Heart left ventricle (tissue), 13 donors: ENCODE data around the gene PTPRN2.

Experiments
- POLR2A ChIP-seq, 2 donors: fragments of 450-650 bp; IDR thresholded peaks; one replicate each; pipeline ENCODE4 v1.6.1; 2017; ENCODE audit warnings: antibody characterized with exemption in 2 of 2, mild to moderate bottlenecking in 2 of 2, moderate library complexity in 2 of 2
- TF ChIP-seq, protein P1 (sequence below), 12 donors: fragments of 200-600 bp; sonication (generic) in 4 of 12; IDR thresholded peaks; one replicate each; pipeline versions ENCODE4 v1.5.0 to v1.8.0; 2018 to 2022; ENCODE audit warnings: antibody characterized with exemption in 12 of 12, mild to moderate bottlenecking in 5 of 12
- donor health status: ischemic (EF 13 %, LVEDD 7.1; RV severe dilation, severe dysfunction).
- donor health status: DM: no; HTN: yes; CAD: no.
- donor health status: DM: no; HTN: no; CAD: no.
- donor health status: ischemic (EF 25% LVEDD 6.9; RV normal size, moderate dysfunction).
- donor health status: ischemic (EF 25% LVEDD 5.7; RV mildly dilated, moderate dysfunction).
- donor health status: ischemic (EF 35%, LVEDD 5.7; RV mildly dilated, moderate dysfunction).
- donor health status: nonischemic (EF 11% LVEDD 7.7; RV severe dilation, severe dysfunction).
- donor health status: DM: yes; HTN: yes; CAD: no.
- donor health status: PGD.
- donor health status: ischemic (EF 29% LVEDD 5.4; RV normal size, mild dysfunction).
- donor health status: nonischemic (EF 23%, LVEDD 6.1; RV moderate dilation, normal function).

DNA sequence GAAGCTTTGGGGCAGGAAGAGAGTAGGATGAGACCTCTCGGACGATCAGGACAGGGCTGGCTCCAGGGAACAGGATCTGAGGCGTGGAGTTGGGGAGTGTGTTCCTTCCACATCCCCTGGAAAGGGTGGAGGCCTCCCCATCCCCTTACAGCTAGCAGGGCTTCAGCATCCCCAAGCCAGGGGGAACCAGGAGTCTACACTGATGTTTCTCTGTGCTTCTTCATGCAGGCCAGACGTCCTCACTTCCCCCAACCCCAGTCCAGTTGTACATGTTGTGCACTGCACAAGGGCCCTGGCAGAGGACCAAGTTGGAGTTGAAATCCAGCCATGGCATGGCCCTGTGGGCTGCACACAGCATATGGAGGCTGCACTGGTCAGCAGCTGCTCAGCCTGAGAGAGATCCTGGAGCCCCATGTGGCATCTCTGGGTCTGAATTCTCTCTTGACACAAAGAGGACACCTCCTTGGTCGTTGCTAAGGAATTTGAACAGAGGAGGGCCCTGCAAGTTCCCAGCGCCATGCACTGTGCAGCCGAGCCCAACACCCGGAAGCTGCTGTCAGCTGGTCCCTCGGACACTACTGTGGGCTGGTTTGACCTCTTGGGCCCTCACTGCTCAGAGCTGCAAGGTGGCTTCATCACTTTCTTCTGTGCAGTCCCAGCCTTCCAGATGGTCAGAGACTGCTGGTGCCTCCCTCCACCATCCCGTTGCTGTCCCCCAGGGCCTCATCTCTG lies 1069.7 kb downstream of the PTPRN2 start:
- TF ChIP-seq, protein P1, sequence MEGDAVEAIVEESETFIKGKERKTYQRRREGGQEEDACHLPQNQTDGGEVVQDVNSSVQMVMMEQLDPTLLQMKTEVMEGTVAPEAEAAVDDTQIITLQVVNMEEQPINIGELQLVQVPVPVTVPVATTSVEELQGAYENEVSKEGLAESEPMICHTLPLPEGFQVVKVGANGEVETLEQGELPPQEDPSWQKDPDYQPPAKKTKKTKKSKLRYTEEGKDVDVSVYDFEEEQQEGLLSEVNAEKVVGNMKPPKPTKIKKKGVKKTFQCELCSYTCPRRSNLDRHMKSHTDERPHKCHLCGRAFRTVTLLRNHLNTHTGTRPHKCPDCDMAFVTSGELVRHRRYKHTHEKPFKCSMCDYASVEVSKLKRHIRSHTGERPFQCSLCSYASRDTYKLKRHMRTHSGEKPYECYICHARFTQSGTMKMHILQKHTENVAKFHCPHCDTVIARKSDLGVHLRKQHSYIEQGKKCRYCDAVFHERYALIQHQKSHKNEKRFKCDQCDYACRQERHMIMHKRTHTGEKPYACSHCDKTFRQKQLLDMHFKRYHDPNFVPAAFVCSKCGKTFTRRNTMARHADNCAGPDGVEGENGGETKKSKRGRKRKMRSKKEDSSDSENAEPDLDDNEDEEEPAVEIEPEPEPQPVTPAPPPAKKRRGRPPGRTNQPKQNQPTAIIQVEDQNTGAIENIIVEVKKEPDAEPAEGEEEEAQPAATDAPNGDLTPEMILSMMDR (IDR thresholded peaks at IDR 0.05), result no peak
- no peak for TF ChIP-seq POLR2A (IDR thresholded peaks at IDR 0.05)
